ENCODE data around the gene GABRD. TPM values are rescaled to one million over a fixed set of nuclear protein-coding genes. Genes with fewer than 3 reads are reported as not detected.

GABRD gene
- total and polyA plus RNA-seq, 2 donors (not counting 3 experiments of a cell fraction or from before 2014, with no cell fraction given) = not detected

- no peaks in the 10 kb centered on the region for H3K9me1 ChIP-seq (replicated peaks; ENCODE audit: control insufficient read depth, extremely low read depth, insufficient read depth, low read length)
- intact Hi-C loops (cut with micrococcal nuclease) = no loop called here
- peaks cover 24 to 27% of the 10 kb centered on the region in 2 experiments for H3K27me3 ChIP-seq (ENCODE audit: control insufficient read depth in 2 of 2, insufficient read depth in 2 of 2, low read length in 2 of 2)
- H2AFZ ChIP-seq (ENCODE audit: low read depth, low read length) = no peak overlapping the region
- ChIA-PET CTCF (interaction anchor here (0.7 to 2.4 kb wide), 3 partner anchors 27 to 156 kb away, joined by 3 to 9 read pairs (median 3); no protein-coding TSS in a partner anchor), POLR2A (no interaction called here)
- no peak for DNase-seq (ENCODE audit: low read depth, low spot score)
- H3K4me2 ChIP-seq (ENCODE audit: insufficient read depth, low read length) = no peak overlapping the region
- no peak overlapping the region for H3K9ac ChIP-seq (replicated peaks; ENCODE audit: extremely low read depth, insufficient read depth, low read length)
- H3K27ac ChIP-seq (ENCODE audit: insufficient read depth, low read depth, low read length) = no peak overlapping the region
- H3K4me3 ChIP-seq (replicated peaks in 1 of 3; ENCODE audit: insufficient read depth in 1 of 3, low read depth in 1 of 3, low read length in 3 of 3) = no peak overlapping the region
- FAIRE-seq = no peak
- H3K79me2 ChIP-seq (ENCODE audit: control insufficient read depth, insufficient read depth, low read length) = no peaks in the 10 kb centered on the region
- H3K4me1 ChIP-seq (ENCODE audit: control insufficient read depth, extremely low read depth, insufficient read depth, low read length) = no peaks in the 10 kb centered on the region
- H4K20me1 ChIP-seq (replicated peaks; ENCODE audit: control insufficient read depth, extremely low read depth, insufficient read depth, low read length) = no peaks in the 10 kb centered on the region
- BruUV-seq (replicated peaks) = no TSS peak
- no peaks in the 10 kb centered on the region for H3K9me3 ChIP-seq (replicated peaks; ENCODE audit: control insufficient read depth, insufficient read depth, low read length)
- dilution Hi-C loops (cut with MboI; ENCODE audit: extremely low pct_ligation_motif_present, low sequenced_read_pairs) = no loop called here
- H3K36me3 ChIP-seq (ENCODE audit: control insufficient read depth in 2 of 2, extremely low read depth in 1 of 2, insufficient read depth in 2 of 2, low read length in 2 of 2) = no peaks in the 10 kb centered on the region
- TF ChIP-seq POLR2AphosphoS5 (IDR thresholded peaks at IDR 0.05; ENCODE audit: insufficient read depth, low read depth, low read length) (no peak), CTCF (IDR thresholded peaks at IDR 0.05; ENCODE audit: extremely low read depth in 1 of 2, insufficient read depth in 1 of 2, low read depth in 1 of 2, low read length in 2 of 2) (no peak), MAX (IDR thresholded peaks at IDR 0.05; ENCODE audit: insufficient read depth, insufficient read length) (no peak), EZH2 (IDR thresholded peaks at IDR 0.05; ENCODE audit: borderline replicate concordance, low read depth, low read length, severe bottlenecking) (no peak), FOS (IDR thresholded peaks at IDR 0.05; ENCODE audit: borderline replicate concordance, insufficient read depth, low read length) (no peak), GATA2 (IDR thresholded peaks at IDR 0.05; ENCODE audit: insufficient read depth, insufficient read length, low read depth, low read length) (no peak), POLR2A (IDR thresholded peaks at IDR 0.05; ENCODE audit: low read depth, low read length) (no peak), MYC (IDR thresholded peaks at IDR 0.05; ENCODE audit: low read depth, low read length) (no peak), JUN (IDR thresholded peaks at IDR 0.05; ENCODE audit: borderline replicate concordance, insufficient read depth, insufficient read length, low read depth) (no peak)
Observed at GRCh38 chr1:2018217-2019171, 651 bp upstream of the GABRD start.

Data from endothelial cell of umbilical vein (primary cell).